ENCODE results near the gene LRRC75B. TPM values are rescaled to one million over a fixed set of nuclear protein-coding genes. Genes with fewer than 3 reads are reported as not detected.

Gene LRRC75B
- total and polyA plus RNA-seq, 2 of the 13 experiments (the other 11 are each of a cell fraction or from before 2014, with no cell fraction given): 11.8 to 34.8 TPM

- TF ChIP-seq, protein P1, sequence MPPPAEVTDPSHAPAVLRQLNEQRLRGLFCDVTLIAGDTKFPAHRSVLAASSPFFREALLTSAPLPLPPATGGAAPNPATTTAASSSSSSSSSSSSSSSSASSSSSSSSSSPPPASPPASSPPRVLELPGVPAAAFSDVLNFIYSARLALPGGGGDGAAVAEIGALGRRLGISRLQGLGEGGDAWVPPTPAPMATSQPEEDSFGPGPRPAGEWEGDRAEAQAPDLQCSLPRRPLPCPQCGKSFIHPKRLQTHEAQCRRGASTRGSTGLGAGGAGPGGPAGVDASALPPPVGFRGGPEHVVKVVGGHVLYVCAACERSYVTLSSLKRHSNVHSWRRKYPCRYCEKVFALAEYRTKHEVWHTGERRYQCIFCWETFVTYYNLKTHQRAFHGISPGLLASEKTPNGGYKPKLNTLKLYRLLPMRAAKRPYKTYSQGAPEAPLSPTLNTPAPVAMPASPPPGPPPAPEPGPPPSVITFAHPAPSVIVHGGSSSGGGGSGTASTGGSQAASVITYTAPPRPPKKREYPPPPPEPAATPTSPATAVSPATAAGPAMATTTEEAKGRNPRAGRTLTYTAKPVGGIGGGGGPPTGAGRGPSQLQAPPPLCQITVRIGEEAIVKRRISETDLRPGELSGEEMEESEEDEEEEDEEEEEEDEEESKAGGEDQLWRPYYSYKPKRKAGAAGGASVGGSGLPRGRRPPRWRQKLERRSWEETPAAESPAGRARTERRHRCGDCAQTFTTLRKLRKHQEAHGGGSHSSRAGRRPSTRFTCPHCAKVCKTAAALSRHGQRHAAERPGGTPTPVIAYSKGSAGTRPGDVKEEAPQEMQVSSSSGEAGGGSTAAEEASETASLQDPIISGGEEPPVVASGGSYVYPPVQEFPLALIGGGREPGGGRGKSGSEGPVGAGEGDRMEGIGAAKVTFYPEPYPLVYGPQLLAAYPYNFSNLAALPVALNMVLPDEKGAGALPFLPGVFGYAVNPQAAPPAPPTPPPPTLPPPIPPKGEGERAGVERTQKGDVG (CRISPR knock-in tag; IDR thresholded peaks at IDR 0.05; ENCODE audit: borderline replicate concordance): no peak
- TF ChIP-seq HDAC2 (CRISPR knock-in tag; IDR thresholded peaks at IDR 0.05): no peak
- TF ChIP-seq ATF7-NPFF (CRISPR knock-in tag; IDR thresholded peaks at IDR 0.05; ENCODE audit: low read depth): no peak
- TF ChIP-seq AGO2 (optimal IDR thresholded peaks at IDR 0.05; ENCODE audit: low read depth, low read length): peak; percentile 44
- no peak for TF ChIP-seq AHR (CRISPR knock-in tag; IDR thresholded peaks at IDR 0.05)
- no peak for TF ChIP-seq ZBTB7A (CRISPR knock-in tag; IDR thresholded peaks at IDR 0.05)
- no peak; the same call in 1 of the 2 replicates for TF ChIP-seq DMAP1 (CRISPR knock-in tag; IDR thresholded peaks at IDR 0.05)
- no peak for TF ChIP-seq ZNF205 (CRISPR knock-in tag; IDR thresholded peaks at IDR 0.05)
- peak; percentile 36; the same call in 1 of the 2 replicates for TF ChIP-seq HIVEP1 (CRISPR knock-in tag; IDR thresholded peaks at IDR 0.05)
- no peak for TF ChIP-seq ZNF496 (CRISPR knock-in tag; IDR thresholded peaks at IDR 0.05; ENCODE audit: insufficient replicate concordance)
- no peak for TF ChIP-seq RFXAP (CRISPR knock-in tag; IDR thresholded peaks at IDR 0.05; ENCODE audit: borderline replicate concordance)
- no peak for TF ChIP-seq CC2D1A (CRISPR knock-in tag; IDR thresholded peaks at IDR 0.05)
- TF ChIP-seq ZNF776 (CRISPR knock-in tag; IDR thresholded peaks at IDR 0.05): no peak
- no peak for TF ChIP-seq PRMT3 (CRISPR knock-in tag; IDR thresholded peaks at IDR 0.05; ENCODE audit: borderline replicate concordance, low read depth)
- TF ChIP-seq, protein P2, sequence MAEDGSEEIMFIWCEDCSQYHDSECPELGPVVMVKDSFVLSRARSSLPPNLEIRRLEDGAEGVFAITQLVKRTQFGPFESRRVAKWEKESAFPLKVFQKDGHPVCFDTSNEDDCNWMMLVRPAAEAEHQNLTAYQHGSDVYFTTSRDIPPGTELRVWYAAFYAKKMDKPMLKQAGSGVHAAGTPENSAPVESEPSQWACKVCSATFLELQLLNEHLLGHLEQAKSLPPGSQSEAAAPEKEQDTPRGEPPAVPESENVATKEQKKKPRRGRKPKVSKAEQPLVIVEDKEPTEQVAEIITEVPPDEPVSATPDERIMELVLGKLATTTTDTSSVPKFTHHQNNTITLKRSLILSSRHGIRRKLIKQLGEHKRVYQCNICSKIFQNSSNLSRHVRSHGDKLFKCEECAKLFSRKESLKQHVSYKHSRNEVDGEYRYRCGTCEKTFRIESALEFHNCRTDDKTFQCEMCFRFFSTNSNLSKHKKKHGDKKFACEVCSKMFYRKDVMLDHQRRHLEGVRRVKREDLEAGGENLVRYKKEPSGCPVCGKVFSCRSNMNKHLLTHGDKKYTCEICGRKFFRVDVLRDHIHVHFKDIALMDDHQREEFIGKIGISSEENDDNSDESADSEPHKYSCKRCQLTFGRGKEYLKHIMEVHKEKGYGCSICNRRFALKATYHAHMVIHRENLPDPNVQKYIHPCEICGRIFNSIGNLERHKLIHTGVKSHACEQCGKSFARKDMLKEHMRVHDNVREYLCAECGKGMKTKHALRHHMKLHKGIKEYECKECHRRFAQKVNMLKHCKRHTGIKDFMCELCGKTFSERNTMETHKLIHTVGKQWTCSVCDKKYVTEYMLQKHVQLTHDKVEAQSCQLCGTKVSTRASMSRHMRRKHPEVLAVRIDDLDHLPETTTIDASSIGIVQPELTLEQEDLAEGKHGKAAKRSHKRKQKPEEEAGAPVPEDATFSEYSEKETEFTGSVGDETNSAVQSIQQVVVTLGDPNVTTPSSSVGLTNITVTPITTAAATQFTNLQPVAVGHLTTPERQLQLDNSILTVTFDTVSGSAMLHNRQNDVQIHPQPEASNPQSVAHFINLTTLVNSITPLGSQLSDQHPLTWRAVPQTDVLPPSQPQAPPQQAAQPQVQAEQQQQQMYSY (CRISPR knock-in tag; IDR thresholded peaks at IDR 0.05): no peak
- TF ChIP-seq, protein P3, sequence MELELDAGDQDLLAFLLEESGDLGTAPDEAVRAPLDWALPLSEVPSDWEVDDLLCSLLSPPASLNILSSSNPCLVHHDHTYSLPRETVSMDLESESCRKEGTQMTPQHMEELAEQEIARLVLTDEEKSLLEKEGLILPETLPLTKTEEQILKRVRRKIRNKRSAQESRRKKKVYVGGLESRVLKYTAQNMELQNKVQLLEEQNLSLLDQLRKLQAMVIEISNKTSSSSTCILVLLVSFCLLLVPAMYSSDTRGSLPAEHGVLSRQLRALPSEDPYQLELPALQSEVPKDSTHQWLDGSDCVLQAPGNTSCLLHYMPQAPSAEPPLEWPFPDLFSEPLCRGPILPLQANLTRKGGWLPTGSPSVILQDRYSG (CRISPR knock-in tag; IDR thresholded peaks at IDR 0.05): no peak
These were observed 619 bp downstream of the LRRC75B start (continued) for GRCh38 chr22:24592058-24592850.

Data from HepG2 (cell line).